A673 (cell line): ENCODE data around the gene CRLF2.

ENCODE experiments used
- CTCF ChIP-seq: fragments of 300-800, 200-600 bp; sonication (generic); conservative IDR thresholded peaks from 2 replicates; pipeline ENCODE4 v1.5.1; 2017; ENCODE audit warnings: low read depth, mild to moderate bottlenecking, antibody characterized with exemption, low read length, moderate library complexity, mixed read lengths
- EZH2 ChIP-seq: fragments of 200-600 bp; sonication (generic); IDR thresholded peaks from 2 replicates; pipeline ENCODE4 v1.6.1; 2017; ENCODE audit warnings: borderline replicate concordance, low read depth, mild to moderate bottlenecking, mixed read lengths, antibody characterized with exemption, low read length; ENCODE audit not compliant: poor library complexity, severe bottlenecking

- TF ChIP-seq CTCF (no peak), EZH2 (no peak)
Measured at GRCh38 chrX:1185561-1185960, 26.9 kb downstream of the CRLF2 start.
